ENCODE results near the gene MED12.
A peak's percentile ranks its signal among the peaks of the same experiment; 100 is the strongest.

Gene MED12

DNA sequence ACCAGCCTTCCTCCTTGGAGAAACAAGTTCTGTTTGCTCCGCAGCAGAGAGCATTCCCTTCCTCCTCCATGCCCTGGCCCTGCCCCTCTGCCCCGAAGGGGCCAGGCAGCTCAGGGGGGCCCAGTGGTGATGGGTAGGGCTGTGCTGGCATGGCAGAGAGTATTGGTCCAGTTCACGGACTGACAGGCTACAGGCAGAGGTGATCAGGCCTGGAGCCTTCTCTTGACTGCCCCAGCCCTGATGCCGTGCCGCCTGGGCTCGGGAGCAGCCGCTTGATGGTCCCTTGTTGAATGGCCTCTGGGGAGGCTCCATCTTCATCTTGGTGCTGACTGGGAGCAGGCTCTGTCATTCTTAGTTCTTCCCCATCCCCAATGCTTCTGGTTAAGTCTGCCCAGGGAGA lies 35.8 kb downstream of the MED12 start:
- in situ Hi-C loops (cut with HindIII; ENCODE audit: low pct_unique_long_range_greater_than_20kb, low sequenced_read_pairs), result no loop called here

DNA sequence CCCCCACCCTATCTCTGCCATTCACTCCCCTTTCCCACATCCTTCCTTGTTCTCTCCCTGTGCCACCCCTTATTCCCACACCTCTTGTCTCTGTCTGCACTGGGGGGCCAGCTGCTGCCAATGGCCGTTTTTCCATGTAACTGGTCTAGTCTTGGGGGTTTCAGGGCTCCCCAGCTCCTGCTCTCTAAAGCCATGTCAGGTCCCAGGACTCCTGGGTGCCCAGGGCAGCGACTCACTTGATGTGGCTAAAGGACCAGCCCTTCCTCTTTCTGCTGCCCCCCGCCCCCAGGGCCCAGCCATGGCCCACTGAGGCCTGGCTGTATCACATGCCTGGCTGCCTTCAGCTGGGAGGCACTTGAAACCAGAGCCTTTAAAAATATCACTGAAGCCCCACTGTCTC lies 36.2 kb downstream of the MED12 start:
- in situ Hi-C loops (cut with HindIII; ENCODE audit: low pct_unique_long_range_greater_than_20kb, low sequenced_read_pairs), result no loop called here
- no peak for DNase-seq (ENCODE audit: low read depth in 1 of 2, low spot score in 1 of 2)
- no peak for TF ChIP-seq JUND (IDR thresholded peaks at IDR 0.05; ENCODE audit: low read depth)

More for the DNA sequence above, 35.8 kb downstream of the MED12 start:
- TF ChIP-seq JUND (IDR thresholded peaks at IDR 0.05; ENCODE audit: low read depth), result no peak
- no peak for DNase-seq (ENCODE audit: low read depth in 1 of 2, low spot score in 1 of 2)

DNA sequence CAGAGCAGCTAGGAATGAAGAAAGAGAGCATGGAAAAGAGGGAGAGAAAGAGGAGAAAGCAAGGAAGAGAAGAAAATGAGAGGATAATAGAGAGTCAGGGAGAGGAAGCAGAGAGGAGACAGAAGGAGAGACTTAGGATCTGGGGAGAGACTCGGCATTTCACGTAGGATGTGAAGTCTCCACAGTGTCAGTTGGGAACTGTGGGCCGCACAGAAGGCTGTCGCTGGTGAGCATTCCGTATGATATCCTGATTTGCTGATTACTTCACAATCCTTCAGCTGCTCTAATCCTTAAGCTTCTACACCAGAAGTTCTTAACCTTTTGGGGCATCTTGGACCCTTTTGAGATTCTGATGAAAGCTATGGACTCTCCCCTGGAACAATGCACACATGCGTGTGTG lies 40.2 kb downstream of the MED12 start:
- in situ Hi-C loops (cut with HindIII; ENCODE audit: low pct_unique_long_range_greater_than_20kb, low sequenced_read_pairs), result no loop called here
- DNase-seq (ENCODE audit: low read depth in 1 of 2, low spot score in 1 of 2), result no peak
- no peak for TF ChIP-seq JUND (IDR thresholded peaks at IDR 0.05; ENCODE audit: low read depth)

DNA sequence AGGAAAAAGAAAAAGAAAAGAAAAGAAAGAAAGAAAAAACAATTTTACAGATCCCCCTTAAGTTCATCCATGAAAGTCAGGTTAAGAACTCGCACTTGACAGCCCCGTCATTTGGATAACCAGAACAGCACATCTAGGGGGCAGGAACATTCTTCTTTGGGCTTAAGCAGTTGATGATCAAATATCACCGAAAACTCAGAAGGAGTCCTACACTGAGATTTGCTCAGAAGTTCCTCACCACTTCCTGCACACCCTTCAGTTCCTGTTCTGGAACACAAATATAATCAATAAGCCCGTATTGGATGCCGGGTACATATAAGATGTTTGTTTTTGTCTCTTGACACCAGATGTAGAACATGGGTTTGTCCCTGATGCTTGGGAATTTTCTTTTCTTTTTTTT lies 40.9 kb downstream of the MED12 start:
- no peak for DNase-seq (ENCODE audit: low read depth in 1 of 2, low spot score in 1 of 2)
- no peak for TF ChIP-seq JUND (IDR thresholded peaks at IDR 0.05; ENCODE audit: low read depth)
- in situ Hi-C loops (cut with HindIII; ENCODE audit: low pct_unique_long_range_greater_than_20kb, low sequenced_read_pairs), result no loop called here

DNA sequence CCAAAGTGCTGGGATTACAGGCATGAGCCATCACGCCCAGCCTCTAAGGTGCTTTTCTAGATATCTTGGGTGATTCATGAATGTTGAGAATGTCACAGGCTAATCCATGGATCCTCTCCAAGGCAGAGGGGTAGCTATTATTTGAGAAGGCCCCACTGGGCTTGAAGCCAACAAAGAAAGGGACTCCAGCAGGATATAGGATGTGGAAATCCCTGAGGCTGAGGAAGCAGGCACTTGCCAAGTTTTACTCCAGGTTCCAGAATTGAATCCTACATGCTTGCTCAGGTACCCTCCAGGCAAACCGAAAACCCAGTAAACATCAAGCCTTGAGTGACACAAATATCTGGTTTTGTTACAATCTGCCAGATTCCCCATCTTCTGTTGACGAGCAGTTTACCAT lies 42.1 kb downstream of the MED12 start:
- no peak for TF ChIP-seq JUND (IDR thresholded peaks at IDR 0.05; ENCODE audit: low read depth)
- DNase-seq (ENCODE audit: low read depth in 1 of 2, low spot score in 1 of 2), result peak in 1 of 2 experiments; percentile 59
- in situ Hi-C loops (cut with HindIII; ENCODE audit: low pct_unique_long_range_greater_than_20kb, low sequenced_read_pairs), result no loop called here

DNA sequence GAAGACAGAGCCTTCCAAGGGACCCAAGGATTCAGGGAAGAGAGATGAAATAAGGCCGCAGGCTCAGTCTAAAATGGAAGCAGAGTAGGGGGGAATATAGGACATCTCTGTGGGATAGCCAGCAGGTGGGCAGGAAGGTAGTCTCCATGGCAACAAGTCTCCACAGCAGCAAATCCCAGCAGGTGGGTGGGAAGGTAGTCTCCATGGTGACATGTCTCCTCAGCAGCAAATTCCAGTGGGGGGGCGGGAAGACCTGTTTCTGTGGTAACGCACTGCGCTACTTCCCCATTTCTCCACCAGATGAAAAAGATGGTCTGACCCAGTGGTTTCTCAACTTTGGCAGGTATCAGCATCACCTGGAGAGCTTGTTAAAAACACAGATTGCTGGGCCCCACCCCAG lies 44.6 kb downstream of the MED12 start:
- no peak for TF ChIP-seq JUND (IDR thresholded peaks at IDR 0.05; ENCODE audit: low read depth)

DNA sequence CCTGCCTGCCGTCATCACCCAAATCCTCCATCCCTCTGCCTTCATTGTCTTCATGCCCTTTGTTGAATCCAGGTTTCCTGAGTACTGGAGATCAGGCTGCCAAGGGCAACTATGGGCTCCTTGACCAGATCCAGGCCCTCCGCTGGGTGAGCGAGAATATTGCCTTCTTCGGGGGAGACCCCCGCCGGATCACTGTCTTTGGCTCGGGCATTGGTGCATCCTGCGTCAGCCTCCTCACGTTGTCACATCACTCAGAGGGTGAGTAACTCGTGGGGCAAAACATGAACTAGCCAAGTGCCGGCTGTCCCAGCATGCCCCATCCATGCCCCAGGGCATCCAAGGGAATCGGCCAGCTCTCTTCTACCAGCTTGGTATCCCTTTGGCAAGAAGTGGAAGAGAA lies 45.7 kb downstream of the MED12 start:
- no peak for DNase-seq (ENCODE audit: low read depth in 1 of 2, low spot score in 1 of 2)
- TF ChIP-seq JUND (IDR thresholded peaks at IDR 0.05; ENCODE audit: low read depth), result no peak
- in situ Hi-C loops (cut with HindIII; ENCODE audit: low pct_unique_long_range_greater_than_20kb, low sequenced_read_pairs), result no loop called here

More for the DNA sequence above, 44.6 kb downstream of the MED12 start:
- no peak for DNase-seq (ENCODE audit: low read depth in 1 of 2, low spot score in 1 of 2)
- in situ Hi-C loops (cut with HindIII; ENCODE audit: low pct_unique_long_range_greater_than_20kb, low sequenced_read_pairs), result no loop called here

DNA sequence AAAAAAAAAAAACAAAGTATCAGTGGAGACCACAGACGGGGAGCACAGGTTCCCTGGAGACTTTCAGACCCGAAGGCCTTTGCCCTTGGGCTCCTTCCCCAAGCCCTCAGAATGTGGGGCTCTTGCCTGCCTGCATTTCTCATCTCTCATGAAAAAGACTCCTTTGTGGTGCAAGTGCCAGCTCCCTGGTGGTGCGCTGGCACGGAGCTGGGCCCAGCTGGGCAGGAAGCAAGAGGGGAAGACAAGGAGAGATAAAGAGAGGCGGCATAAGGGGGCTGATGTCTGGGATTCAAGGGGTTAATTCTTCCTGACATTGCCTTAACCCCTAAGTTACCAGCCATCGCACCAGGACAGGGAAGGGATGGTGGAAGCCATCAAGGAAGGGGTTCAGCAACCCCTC lies 48.1 kb downstream of the MED12 start:
- no peak for TF ChIP-seq JUND (IDR thresholded peaks at IDR 0.05; ENCODE audit: low read depth)
- in situ Hi-C loops (cut with HindIII; ENCODE audit: low pct_unique_long_range_greater_than_20kb, low sequenced_read_pairs), result no loop called here
- no peak for DNase-seq (ENCODE audit: low read depth in 1 of 2, low spot score in 1 of 2)

DNA sequence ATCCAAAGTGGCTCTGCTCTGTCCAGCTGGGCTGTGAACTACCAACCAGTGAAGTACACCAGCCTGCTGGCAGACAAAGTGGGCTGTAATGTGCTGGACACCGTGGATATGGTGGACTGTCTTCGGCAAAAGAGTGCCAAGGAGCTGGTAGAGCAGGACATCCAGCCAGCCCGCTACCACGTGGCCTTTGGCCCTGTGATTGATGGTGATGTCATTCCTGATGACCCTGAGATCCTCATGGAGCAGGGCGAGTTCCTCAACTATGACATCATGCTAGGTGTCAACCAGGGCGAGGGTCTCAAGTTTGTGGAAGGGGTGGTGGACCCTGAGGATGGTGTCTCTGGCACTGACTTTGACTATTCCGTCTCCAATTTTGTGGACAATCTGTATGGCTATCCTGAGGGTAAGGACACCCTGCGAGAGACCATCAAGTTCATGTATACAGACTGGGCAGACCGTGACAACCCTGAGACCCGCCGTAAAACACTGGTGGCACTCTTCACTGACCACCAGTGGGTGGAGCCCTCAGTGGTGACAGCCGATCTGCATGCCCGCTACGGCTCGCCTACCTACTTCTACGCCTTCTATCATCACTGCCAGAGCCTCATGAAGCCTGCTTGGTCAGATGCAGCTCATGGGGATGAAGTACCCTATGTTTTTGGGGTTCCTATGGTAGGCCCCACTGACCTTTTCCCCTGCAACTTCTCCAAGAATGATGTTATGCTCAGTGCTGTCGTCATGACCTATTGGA lies 48.8 kb downstream of the MED12 start:
- in situ Hi-C loops (cut with HindIII; ENCODE audit: low pct_unique_long_range_greater_than_20kb, low sequenced_read_pairs), result no loop called here
- no peak for DNase-seq (ENCODE audit: low read depth in 1 of 2, low spot score in 1 of 2)
- TF ChIP-seq JUND (IDR thresholded peaks at IDR 0.05; ENCODE audit: low read depth), result no peak

DNA sequence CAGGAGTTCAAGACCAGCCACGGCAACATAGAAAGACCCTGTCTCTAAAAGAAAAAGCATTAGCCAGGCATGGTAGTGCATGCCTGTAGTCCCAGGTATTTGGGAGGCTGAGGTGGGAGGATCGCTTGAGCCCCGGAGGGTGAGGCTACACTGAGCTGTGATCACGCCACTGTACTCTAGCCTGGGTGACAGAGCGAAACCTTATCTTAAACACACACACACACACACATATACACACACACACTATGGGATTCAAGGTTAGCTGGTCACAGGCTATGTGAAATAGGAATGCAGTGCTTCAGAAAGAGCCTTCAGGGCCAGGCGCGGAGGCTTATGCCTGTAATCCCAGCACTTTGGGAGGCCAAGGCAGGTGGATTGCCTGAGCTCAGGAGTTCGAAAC lies 49.7 kb downstream of the MED12 start:
- in situ Hi-C loops (cut with HindIII; ENCODE audit: low pct_unique_long_range_greater_than_20kb, low sequenced_read_pairs), result no loop called here
- DNase-seq (ENCODE audit: low read depth in 1 of 2, low spot score in 1 of 2), result no peak
- TF ChIP-seq JUND (IDR thresholded peaks at IDR 0.05; ENCODE audit: low read depth), result no peak

DNA sequence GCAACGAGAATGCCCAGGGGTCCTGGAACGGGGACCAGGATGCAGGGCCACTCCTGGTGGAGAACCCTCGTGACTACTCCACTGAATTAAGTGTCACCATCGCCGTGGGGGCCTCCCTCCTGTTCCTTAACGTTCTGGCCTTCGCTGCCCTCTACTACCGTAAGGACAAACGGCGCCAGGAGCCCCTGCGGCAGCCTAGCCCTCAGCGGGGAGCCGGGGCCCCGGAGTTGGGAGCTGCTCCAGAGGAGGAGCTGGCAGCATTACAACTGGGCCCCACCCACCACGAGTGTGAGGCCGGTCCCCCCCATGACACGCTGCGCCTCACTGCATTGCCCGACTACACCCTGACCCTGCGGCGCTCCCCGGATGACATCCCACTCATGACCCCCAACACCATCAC lies 51.2 kb downstream of the MED12 start:
- no peak for TF ChIP-seq JUND (IDR thresholded peaks at IDR 0.05; ENCODE audit: low read depth)
- in situ Hi-C loops (cut with HindIII; ENCODE audit: low pct_unique_long_range_greater_than_20kb, low sequenced_read_pairs), result no loop called here
- DNase-seq (ENCODE audit: low read depth in 1 of 2, low spot score in 1 of 2), result no peak

DNA sequence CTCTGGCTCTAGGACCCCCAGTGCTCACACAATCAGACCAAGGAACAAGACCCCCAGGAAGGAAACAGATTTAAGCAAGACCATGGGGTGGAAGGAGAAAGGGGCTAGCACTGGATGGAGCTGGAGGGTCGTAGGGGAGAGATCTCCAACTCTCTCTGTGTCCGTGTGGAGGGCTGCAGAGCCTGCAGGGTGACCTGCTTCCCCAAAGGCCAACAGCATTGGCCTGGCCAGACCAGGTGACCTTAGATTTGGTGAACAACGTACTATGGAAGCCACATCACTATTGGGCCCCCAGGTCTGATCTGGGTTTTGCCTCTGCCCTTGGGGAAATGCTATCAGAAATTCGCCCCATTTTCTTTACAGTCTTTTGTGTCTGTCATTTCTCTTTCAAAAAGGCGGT lies 52.3 kb downstream of the MED12 start:
- no peak for TF ChIP-seq JUND (IDR thresholded peaks at IDR 0.05; ENCODE audit: low read depth)
- DNase-seq (ENCODE audit: low read depth in 1 of 2, low spot score in 1 of 2), result no peak
- in situ Hi-C loops (cut with HindIII; ENCODE audit: low pct_unique_long_range_greater_than_20kb, low sequenced_read_pairs), result no loop called here

DNA sequence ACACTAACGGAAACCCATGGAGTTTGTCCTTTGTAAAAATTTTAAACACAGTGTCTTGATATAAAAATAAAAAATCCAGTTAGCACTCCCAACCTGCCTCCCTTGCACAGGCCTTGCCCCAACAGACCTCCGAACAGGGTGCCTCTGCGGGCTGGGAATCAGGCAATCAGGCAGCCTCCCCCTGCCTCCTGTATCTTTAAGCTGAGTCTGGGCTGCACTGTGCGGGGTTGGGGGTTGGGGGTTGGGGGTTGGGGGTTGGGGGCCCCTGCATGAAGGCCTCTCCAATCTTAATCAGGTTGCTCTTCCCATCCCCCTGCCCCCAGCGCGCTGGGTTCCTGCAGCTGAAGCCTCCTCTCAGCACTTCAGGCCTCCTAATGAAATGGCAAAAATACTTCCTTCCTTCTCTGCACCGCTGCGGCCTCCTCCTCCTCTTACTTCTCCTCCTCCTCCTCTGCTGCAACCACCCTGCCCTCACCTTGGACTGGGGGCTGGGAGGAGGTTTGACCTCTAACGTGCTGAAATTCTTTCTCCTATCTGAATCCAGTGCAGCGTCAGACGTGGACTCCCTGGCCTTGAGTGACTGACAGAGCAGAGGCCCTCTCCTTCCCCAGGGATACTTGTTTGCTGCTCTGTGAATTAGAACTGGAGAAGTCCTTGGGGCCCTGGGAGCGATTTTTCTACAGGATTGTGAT lies 52.9 kb downstream of the MED12 start:
- in situ Hi-C loops (cut with HindIII; ENCODE audit: low pct_unique_long_range_greater_than_20kb, low sequenced_read_pairs), result no loop called here
- no peak for TF ChIP-seq JUND (IDR thresholded peaks at IDR 0.05; ENCODE audit: low read depth)
- DNase-seq (ENCODE audit: low read depth in 1 of 2, low spot score in 1 of 2), result no peak

Data from T47D (cell line).